Measurements from ENCODE around the gene ZFAND4.

GRCh38 chr10:45586028-45586824, 86.3 kb downstream of the ZFAND4 start:
- TF ChIP-seq GATA1 (IDR thresholded peaks at IDR 0.05; ENCODE audit: low read depth, low read length) (no peak), POLR2A (IDR thresholded peaks at IDR 0.05; ENCODE audit: low read length) (no peak)

Data from erythroblast (primary cell).